H1 (cell line): ENCODE data around the gene SH3D19. TPM values are rescaled to one million over a fixed set of nuclear protein-coding genes. Genes with fewer than 3 reads are reported as not detected.

Experiments
- KDM5A ChIP-seq: fragments of 200-600 bp; IDR thresholded peaks from 2 replicates; pipeline ENCODE4 v1.7.1; 2012; ENCODE audit warnings: mild to moderate bottlenecking, low read length, inconsistent platforms, mixed read lengths
- polyA plus RNA-seq, 7 experiments: library from polyadenylated mRNA; depleted of rRNA in 3 of 7; stranded (reverse) in 5 of 7; unstranded in 2 of 7; fragments of >200 nt in 5 of 7; fragments of 200-250 nt in 2 of 7; gene quantifications; 1 replicate in 5 of 7; 2 replicates in 1 of 7; 4 replicates in 1 of 7; pipeline versions ENCODE4 v1.2.1 to v1.2.3, GENCODE V29; 2011 to 2013; ENCODE audit warnings: missing spikeins in 2 of 7, mixed read lengths in 2 of 7
- total RNA-seq: library from RNA; stranded (reverse); fragmentation: NEBNext Ultra II Directional; extraction: Animal tissue kit (Norgen Biotek cat#: 25700); gene quantifications from 2 replicates; pipeline ENCODE4 v1.2.1, GENCODE V29; 2021

SH3D19 gene
- total and polyA plus RNA-seq, 2 of the 8 experiments (the other 6 are each of a cell fraction or from before 2014, with no cell fraction given), result 11.7 to 51.3 TPM

DNA sequence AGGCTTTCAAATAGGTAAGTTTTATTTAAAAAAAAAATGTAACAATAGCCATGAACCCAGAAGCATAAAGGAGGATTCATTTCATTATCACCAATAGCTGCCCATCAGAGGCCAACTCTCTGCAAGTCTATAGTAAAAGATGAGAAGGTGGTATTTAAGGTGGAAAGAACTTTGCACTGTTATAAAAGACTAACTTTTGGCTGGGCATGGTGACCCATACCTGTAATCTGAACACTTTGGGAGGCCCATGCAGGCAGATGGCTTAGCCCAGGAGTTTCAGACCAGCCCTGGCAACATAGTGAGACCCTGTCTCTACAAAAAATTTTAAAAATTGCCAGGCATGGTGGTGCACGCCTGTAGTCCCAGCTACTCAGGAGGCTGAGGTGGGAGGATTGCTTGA, 182.6 kb downstream of the SH3D19 start (continued):
- no peak for TF ChIP-seq KDM5A
